H1 (cell line): Measurements from ENCODE around the gene MUC13. TPM values are rescaled to one million over a fixed set of nuclear protein-coding genes. Genes with fewer than 3 reads are reported as not detected.

Experiments
- EP300 ChIP-seq, 2 experiments: IDR thresholded peaks; 1 replicate in 1 of 2; 2 replicates in 1 of 2; pipeline ENCODE4 v1.6.1; 2011 to 2012; ENCODE audit warnings: low read depth in 2 of 2, low read length in 2 of 2, mild to moderate bottlenecking in 2 of 2, borderline replicate concordance in 1 of 2, inconsistent platforms in 1 of 2, moderate library complexity in 1 of 2
- JUN ChIP-seq: IDR thresholded peaks from 2 replicates; pipeline ENCODE4 v1.6.1; 2011; ENCODE audit warnings: low read depth, mild to moderate bottlenecking, improper control_type of control experiment, low read length
- NRF1 ChIP-seq: IDR thresholded peaks from 2 replicates; pipeline ENCODE4 v1.6.1; 2011; ENCODE audit warnings: mild to moderate bottlenecking, low read depth, low read length, improper control_type of control experiment
- TCF12 ChIP-seq: IDR thresholded peaks from 2 replicates; pipeline ENCODE4 v1.6.1; 2011; ENCODE audit warnings: low read depth, mild to moderate bottlenecking, low read length
- polyA plus RNA-seq, 7 experiments: library from polyadenylated mRNA; depleted of rRNA in 3 of 7; stranded (reverse) in 5 of 7; unstranded in 2 of 7; fragments of >200 nt in 5 of 7; fragments of 200-250 nt in 2 of 7; gene quantifications; 1 replicate in 5 of 7; 2 replicates in 1 of 7; 4 replicates in 1 of 7; pipeline versions ENCODE4 v1.2.1 to v1.2.3, GENCODE V29; 2011 to 2013; ENCODE audit warnings: missing spikeins in 2 of 7, mixed read lengths in 2 of 7
- total RNA-seq: library from RNA; stranded (reverse); fragmentation: NEBNext Ultra II Directional; extraction: Animal tissue kit (Norgen Biotek cat#: 25700); gene quantifications from 2 replicates; pipeline ENCODE4 v1.2.1, GENCODE V29; 2021
- TF ChIP-seq, protein P1 (sequence below): fragments of 300-600 bp; sonication (generic); IDR thresholded peaks from 2 replicates; pipeline ENCODE4 v1.7.1; 2012; ENCODE audit warnings: low read length, moderate library complexity, mild to moderate bottlenecking, inconsistent platforms; ENCODE audit not compliant: insufficient replicate concordance
- TF ChIP-seq, protein P2 (sequence below): IDR thresholded peaks from 2 replicates; pipeline ENCODE4 v1.6.1; 2011; ENCODE audit warnings: low read depth, mild to moderate bottlenecking, low read length; ENCODE audit not compliant: insufficient read depth
- TF ChIP-seq, protein P3 (sequence below): IDR thresholded peaks from 2 replicates; pipeline ENCODE4 v1.6.1; 2012; ENCODE audit warnings: inconsistent platforms

MUC13 gene
- total and polyA plus RNA-seq, 2 of the 8 experiments (the other 6 are each of a cell fraction or from before 2014, with no cell fraction given), result not detected

DNA sequence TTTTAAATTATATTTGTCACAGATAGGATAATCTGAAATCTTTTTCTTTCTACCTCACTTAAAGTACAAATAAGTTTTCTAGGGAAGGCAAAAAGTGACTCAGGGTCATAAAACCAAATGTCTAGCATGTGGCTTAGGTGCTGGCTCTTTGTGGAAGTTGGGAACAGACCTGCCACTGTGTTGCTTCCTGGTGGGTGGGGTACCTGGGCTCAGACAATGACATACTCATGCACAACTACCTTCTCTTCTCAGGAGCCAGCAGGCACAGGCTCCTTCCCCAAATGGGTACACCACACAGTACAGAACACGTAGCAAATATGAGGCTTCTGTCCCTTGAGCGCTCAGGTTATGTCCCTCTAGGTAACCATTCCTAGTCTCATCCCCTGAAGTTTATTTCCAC, 40.1 kb upstream of the MUC13 start (continued):
- TF ChIP-seq, protein P1, sequence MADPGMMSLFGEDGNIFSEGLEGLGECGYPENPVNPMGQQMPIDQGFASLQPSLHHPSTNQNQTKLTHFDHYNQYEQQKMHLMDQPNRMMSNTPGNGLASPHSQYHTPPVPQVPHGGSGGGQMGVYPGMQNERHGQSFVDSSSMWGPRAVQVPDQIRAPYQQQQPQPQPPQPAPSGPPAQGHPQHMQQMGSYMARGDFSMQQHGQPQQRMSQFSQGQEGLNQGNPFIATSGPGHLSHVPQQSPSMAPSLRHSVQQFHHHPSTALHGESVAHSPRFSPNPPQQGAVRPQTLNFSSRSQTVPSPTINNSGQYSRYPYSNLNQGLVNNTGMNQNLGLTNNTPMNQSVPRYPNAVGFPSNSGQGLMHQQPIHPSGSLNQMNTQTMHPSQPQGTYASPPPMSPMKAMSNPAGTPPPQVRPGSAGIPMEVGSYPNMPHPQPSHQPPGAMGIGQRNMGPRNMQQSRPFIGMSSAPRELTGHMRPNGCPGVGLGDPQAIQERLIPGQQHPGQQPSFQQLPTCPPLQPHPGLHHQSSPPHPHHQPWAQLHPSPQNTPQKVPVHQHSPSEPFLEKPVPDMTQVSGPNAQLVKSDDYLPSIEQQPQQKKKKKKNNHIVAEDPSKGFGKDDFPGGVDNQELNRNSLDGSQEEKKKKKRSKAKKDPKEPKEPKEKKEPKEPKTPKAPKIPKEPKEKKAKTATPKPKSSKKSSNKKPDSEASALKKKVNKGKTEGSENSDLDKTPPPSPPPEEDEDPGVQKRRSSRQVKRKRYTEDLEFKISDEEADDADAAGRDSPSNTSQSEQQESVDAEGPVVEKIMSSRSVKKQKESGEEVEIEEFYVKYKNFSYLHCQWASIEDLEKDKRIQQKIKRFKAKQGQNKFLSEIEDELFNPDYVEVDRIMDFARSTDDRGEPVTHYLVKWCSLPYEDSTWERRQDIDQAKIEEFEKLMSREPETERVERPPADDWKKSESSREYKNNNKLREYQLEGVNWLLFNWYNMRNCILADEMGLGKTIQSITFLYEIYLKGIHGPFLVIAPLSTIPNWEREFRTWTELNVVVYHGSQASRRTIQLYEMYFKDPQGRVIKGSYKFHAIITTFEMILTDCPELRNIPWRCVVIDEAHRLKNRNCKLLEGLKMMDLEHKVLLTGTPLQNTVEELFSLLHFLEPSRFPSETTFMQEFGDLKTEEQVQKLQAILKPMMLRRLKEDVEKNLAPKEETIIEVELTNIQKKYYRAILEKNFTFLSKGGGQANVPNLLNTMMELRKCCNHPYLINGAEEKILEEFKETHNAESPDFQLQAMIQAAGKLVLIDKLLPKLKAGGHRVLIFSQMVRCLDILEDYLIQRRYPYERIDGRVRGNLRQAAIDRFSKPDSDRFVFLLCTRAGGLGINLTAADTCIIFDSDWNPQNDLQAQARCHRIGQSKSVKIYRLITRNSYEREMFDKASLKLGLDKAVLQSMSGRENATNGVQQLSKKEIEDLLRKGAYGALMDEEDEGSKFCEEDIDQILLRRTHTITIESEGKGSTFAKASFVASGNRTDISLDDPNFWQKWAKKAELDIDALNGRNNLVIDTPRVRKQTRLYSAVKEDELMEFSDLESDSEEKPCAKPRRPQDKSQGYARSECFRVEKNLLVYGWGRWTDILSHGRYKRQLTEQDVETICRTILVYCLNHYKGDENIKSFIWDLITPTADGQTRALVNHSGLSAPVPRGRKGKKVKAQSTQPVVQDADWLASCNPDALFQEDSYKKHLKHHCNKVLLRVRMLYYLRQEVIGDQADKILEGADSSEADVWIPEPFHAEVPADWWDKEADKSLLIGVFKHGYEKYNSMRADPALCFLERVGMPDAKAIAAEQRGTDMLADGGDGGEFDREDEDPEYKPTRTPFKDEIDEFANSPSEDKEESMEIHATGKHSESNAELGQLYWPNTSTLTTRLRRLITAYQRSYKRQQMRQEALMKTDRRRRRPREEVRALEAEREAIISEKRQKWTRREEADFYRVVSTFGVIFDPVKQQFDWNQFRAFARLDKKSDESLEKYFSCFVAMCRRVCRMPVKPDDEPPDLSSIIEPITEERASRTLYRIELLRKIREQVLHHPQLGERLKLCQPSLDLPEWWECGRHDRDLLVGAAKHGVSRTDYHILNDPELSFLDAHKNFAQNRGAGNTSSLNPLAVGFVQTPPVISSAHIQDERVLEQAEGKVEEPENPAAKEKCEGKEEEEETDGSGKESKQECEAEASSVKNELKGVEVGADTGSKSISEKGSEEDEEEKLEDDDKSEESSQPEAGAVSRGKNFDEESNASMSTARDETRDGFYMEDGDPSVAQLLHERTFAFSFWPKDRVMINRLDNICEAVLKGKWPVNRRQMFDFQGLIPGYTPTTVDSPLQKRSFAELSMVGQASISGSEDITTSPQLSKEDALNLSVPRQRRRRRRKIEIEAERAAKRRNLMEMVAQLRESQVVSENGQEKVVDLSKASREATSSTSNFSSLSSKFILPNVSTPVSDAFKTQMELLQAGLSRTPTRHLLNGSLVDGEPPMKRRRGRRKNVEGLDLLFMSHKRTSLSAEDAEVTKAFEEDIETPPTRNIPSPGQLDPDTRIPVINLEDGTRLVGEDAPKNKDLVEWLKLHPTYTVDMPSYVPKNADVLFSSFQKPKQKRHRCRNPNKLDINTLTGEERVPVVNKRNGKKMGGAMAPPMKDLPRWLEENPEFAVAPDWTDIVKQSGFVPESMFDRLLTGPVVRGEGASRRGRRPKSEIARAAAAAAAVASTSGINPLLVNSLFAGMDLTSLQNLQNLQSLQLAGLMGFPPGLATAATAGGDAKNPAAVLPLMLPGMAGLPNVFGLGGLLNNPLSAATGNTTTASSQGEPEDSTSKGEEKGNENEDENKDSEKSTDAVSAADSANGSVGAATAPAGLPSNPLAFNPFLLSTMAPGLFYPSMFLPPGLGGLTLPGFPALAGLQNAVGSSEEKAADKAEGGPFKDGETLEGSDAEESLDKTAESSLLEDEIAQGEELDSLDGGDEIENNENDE, result no peak
- TF ChIP-seq EP300 (IDR thresholded peaks at IDR 0.05; ENCODE audit: borderline replicate concordance in 1 of 2, low read depth in 2 of 2, low read length in 2 of 2) (no peak), NRF1 (no peak), JUN (no peak), TCF12 (no peak)
- TF ChIP-seq, protein P2, sequence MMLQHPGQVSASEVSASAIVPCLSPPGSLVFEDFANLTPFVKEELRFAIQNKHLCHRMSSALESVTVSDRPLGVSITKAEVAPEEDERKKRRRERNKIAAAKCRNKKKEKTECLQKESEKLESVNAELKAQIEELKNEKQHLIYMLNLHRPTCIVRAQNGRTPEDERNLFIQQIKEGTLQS, result no peak
- TF ChIP-seq, protein P3, sequence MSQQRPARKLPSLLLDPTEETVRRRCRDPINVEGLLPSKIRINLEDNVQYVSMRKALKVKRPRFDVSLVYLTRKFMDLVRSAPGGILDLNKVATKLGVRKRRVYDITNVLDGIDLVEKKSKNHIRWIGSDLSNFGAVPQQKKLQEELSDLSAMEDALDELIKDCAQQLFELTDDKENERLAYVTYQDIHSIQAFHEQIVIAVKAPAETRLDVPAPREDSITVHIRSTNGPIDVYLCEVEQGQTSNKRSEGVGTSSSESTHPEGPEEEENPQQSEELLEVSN, result no peak
